HG02678 (cell line): Measurements from ENCODE around the gene PARN.
"Not testable (repeated sequence)": the region's sequence is repeated elsewhere in the genome, so short reads cannot be mapped to it uniquely, and the experiment has no call there.

ENCODE experiments used
- ATAC-seq: cut with Tn5 transposase; IDR thresholded peaks from one replicate; pipeline ENCODE4 v1.9.1; 2021; ENCODE audit warnings: mild to moderate bottlenecking, moderate library complexity; ENCODE audit not compliant: unreplicated experiment

Gene PARN

DNA sequence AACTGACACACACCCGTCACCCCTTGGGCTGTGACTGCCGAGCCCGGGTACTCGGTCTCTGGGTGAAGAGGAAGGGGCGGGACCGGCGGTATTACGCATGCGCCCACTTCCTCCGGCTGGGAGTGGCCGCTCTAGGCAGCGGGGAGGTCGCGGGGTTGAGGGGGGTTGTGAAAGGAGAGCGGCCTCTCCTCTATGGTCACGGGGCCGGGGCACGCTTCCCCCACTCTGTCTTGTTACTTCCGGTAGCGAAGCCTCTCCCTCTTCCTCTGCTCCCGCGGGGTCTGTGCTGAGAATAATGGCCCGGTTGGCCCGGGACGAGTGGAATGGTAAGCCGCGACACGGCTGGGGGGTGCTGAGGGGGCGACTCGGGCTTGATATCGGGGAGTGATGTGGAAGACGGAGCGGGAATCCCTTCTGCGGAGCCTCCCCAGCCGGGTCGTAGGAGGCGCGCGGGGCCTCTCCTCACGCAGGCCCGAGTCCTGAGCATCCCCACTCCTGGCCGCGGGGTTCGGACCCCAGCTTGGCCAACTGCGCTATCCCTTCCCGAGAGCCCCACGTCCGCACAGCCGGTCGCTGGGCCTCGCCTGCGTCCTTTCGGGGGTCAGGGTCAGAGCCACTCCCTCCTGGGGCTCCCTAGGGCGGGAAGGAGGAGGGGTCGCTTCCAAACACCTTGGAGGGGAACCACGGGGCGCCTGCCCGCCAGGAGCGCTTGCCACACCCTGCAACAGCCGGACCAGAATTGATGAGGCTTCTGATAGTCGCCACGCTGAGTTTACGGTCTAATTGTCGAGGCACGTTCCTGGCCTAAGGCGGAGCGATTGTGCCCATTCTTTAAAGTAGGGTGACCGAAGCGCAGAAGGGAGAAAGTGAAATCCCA lies 2.9 kb upstream of the PARN start, which contains the start of gene BFAR:
TSS of gene BFAR (plus strand) at position 259 of the 877 bp plus-strand sequence. CDS start 11,396 bp downstream, outside the sequence.
- ATAC-seq, result peak; percentile 83

DNA sequence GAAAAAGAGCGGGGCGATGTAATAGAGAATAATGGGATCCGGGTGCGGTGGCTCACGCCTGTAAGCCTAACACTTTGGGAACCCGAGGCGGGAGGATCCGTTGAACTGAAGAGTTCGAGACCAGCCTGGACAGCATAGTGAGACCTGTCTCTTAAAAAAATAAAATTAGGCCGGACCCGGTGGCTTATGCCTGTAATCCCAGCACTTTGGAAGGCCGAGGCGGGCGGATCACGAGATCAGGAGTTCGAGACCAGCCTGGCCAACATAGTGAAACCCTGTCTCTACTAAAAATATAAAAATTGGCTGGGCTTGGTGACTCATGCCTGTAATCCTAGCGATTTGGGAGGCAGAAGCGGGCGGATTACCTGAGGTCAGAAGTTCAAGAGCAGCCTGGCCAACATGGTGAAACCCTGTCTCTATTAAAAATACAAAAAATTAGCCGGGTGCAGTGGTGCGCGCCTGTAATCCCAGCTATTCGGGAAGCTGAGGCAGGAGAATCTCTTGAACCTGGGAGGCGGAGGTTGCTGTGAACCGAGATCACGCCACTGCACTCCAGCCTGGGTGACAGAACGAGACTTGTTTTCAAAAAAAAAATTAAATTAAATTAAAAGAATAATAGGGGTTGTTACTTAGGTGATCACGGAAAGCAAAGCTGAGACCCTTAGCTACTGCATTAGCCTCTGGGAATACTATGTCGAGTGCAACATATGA lies 715 bp upstream of the PARN start:
- ATAC-seq, result not testable (repeated sequence)

DNA sequence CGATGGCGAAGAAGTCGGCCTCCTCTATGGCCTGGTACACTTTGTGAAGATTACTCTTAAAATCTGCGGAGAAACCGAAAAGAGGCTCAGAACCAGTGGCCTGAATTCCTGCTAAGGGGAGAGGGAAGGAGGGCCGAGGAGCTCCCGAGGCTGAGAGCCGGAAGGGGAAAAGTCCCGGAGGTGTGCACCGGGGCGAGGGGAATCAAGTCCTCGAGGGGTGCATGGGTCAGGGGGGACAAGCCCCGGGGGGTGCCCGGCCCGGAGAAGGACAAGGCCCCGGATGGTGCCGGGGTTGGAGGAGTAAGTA lies 495 bp downstream of the PARN start:
- ATAC-seq, result no peak

DNA sequence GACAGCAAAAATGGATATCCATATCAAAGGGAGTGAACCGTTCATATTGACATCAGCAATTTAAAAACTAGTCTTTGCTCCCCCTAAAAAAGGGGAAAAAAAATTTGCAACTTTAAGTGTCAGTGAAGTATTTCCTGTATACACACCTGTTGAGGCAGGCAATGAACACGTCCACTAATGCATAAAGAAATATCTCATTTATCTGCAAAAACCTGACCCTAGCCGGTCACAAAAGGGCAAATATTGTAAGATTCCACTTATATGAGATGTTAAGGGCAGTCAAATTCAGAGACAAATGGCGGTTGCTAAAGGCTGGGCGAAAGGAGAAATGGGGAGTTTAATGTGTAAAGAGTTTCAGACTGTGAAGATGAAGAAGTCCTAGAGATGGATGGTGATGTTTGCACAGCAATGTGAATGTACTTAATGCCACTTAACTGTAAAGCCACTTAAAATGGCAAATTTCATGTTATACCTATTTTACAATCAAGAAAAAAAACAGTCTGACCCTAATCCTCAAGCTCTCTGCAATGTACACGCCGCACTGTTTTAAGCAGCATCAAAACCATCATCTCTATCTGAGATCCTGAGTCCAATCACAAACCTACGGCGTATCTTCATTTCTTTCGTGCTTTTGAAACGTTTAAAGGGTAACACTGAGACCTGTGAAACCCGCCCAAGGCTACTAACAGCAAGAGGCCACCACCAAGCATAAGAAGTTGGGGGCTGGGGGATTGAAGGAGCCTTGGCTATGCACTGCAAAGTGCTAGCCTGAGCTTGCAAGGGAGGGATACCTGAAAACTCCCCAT lies 1.1 kb downstream of the PARN start:
- ATAC-seq, result no peak

DNA sequence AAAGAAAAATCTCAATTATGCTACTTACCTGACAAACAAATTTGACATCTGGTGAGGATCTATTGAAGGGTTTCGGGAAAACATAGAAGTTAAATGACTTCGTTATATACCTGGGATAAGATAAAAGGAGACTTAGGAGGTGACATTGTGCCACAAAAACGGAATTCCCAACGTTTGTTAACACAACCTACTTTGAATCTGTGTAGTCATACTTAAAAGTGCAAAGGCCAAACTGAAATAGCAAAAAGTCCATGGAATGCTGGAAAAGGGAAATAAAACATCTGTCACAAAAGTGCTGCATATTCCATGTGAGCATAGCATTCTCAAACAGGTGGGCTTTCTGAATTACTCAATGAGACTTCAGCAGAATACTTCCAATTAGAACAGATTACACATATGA lies 3.0 kb downstream of the PARN start:
- no peak for ATAC-seq

DNA sequence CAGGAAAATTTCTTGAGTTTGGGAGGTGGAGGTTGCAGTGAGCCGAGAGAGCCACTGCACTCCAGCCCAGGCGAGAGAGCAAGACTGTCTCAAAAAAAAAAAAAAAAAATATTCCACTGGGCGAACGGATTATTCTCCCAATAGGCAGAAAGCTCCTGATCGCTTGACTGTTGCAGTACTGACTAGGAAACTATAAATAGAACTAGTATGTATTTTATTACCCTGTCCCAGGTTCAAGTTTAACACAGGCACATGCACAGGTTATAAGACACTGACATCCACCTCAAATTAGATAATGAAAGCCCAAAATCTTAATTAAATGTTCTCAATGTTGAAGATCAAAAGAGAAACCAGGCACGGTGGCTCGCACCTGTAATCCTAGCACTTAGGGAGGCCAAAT lies 11.5 kb downstream of the PARN start:
- ATAC-seq, result no peak

DNA sequence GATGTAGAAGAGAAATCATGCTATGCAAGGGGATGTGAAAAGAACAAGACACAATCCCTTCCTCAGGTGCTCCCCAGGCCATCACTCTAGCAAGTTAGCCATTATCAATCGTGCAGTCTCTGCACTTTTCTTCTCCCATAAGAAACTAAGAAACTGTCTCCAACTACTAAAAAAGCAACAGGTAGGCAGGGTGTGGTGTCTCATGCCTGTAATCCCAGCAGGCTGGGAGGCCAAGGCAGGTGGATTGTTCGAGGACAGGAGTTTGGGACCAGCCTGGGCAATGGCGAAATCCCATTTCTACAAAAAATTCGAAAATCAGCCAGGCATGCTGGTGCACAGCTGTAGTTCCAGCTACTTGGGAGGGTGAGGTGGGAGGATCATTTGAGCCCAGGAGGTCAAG lies 13.8 kb downstream of the PARN start:
- ATAC-seq, result no peak

DNA sequence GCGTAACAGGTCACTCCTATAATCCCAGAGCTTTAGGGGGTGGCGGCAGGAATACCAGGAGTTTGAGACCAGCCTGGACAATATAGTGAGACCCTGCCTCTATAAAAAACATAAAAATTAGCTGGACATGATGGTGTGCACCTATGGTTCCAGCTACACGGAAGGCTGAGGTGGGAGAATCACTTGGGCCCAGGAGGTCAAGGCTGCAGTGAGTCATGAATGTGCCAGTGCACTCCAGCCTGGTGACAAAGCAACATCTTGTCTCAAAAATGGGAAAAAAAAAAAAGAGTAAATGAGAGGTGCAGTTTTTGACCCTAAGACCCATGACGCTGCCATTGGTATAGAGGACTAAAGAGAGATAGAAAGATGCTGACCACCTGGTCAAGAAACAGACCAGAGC lies 16.1 kb downstream of the PARN start:
- no peak for ATAC-seq

DNA sequence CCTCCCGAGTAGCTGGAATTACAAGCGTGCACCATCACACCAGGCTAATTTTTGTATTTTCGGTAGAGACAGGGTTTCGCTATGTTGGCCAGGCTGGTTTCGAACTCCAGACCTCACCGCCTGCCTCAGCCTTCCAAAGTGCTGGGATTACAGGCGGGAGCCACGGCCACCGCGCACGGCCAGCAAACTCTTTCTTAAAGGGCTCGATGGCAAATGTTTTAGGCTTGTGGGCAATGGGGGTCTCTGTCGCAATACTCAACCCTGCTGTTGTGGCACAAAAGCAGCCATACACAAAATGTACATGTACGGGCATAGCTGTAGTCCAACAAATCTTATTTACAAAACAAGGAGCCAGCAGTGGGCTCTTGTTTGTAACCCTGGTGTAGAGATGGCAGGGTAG lies 18.4 kb downstream of the PARN start:
- ATAC-seq, result no peak

DNA sequence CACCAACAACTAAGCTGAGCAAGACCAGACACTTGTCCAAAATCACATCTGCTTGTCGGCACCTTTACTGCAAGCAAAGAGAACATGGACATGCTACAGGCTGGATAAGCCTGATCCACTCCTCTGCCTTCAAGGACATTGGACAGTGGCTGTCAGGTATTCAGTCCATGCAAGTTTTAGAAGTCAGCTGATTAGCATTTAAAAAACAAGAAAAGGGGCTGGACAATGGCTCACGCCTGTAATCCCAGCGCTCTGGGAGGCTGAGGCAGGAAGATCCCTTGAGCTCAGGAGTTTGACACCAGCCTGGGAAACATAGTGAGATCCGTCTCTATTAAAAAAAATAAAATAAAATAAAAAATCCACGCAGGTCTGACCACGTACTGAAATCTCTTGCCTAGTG lies 20.3 kb downstream of the PARN start:
- no peak for ATAC-seq

DNA sequence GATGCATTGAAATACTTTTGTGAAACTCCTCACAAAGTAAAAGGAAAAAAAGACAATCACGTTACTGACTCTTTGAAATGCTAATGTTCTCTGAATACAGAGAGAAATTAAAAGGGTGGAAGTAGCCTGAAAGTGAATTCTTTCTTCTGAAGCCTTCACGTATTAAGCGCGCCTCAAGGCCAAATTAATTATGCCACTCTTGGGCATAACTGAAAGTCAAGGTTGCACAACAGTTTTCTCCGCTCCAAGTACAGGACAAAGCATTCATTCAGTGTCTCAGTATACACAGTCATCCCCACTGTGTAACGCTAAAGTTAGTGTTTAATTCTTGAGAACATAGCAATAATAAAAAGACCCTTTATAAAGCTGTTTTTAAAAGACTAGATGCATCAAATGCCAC lies 21.5 kb downstream of the PARN start:
- no peak for ATAC-seq

DNA sequence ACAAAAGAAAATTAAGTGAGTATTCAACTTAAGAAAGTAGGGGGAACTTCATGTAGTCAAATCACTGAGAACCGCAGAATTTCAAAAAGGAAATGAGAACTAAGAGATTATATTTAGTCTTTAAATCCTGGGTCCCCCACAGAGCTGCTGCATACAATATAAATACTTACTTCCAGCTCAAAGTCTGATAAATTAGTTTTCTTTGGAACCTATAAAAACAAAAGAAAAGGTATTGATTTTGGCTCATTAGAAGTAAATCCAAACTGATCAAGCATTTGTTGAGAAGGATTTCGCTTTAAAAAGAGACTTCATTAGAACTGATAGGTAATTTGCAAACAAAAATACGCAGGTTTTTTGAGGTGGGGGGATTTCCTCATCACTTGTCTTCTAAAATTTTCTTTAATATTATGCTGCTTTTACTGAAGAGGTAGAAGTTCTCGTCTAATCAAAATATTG lies 21.9 kb downstream of the PARN start:
- ATAC-seq, result peak; percentile 62

DNA sequence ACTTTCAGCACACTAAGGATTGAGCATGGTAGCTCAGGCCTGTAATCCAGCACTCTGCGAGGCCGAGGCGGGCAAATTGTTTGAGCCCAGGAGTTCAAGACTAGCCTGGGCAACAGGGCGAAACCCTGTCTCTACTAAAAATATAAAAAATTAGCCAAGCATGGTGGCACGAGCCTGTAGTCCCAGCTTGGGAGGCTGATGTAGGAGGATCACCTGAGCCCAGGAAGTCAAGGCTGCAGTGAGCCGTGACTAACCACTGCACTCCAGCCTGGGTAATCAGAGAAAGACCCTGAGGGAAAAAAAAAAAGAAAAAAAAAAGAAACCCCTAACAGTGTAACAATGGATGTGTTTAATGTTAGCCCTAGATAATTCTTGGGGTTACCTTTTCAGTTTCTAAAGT lies 24.0 kb downstream of the PARN start:
- no peak for ATAC-seq

DNA sequence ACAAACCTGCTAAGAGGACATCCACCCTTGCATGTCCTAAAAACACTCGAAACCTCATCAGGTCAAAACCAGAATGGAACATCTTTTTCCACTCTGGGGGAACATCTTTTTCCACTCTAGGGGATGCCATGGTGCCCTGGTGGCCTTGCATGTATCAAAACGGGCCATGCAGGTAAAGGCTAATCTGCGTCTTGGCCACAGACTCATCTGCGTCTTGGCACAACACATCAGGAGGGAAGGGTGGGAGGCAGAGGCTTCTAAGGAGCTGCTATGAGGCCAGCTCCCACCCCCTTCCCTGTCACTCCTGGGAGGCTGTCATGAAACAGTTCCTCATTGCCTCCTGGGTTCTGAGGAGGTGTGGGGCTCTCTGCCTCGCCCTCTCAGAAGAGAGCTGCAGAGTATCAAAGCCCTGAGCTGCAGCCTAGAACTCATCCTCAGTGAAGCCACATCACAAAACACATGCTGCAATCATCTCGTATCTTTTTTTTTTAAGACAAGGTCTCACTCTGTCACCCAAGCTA lies 27.6 kb downstream of the PARN start:
- ATAC-seq, result no peak

DNA sequence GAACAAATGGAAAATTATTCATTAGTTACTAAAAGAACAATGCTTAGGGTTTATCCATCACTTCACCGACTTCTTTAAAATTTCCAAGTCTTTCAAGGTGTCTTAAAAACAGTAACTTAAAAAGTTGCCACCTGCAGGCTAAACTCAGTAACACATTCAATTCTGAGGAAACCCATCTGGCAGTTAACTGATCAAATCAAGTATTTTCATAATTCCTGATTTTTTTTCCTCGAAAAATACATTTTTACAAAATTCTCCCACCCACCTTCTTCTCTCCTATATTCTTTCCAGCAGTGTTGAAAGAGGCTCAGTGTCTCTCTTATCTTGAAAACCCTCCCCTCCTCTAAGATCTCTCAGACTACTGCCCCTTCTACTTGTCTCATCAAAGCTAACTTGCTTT lies 29.9 kb downstream of the PARN start:
- ATAC-seq, result no peak

DNA sequence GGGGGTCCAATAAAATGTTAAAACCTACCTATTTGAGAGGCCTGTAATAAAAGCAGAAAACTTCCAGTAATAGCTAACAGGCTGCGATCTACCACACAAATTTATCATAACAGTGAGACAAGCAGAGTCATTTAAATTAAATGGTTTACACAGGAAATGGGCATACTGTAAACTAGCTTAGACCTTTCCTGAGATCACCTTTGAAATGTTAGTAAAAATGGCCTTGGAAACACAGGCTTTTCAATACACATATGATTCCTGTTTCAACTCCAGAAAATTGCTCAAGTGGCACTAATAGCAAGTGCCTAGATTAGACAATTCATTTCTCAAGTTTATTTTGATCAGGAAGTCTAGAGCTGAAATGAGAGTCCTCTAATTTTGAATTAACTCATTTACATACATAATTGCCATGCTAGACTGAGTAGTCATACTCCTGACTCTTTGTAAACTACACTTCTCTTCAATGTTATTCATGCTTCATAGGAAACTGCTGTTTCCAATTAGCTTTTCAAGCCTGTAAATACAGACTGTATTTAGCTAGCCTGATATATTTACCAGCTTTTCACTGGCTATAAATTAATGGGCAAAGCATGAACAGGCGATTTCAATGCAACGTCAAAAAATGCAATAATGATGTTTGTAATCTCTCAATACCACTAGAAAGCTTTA lies 43.3 kb downstream of the PARN start:
- ATAC-seq, result no peak

DNA sequence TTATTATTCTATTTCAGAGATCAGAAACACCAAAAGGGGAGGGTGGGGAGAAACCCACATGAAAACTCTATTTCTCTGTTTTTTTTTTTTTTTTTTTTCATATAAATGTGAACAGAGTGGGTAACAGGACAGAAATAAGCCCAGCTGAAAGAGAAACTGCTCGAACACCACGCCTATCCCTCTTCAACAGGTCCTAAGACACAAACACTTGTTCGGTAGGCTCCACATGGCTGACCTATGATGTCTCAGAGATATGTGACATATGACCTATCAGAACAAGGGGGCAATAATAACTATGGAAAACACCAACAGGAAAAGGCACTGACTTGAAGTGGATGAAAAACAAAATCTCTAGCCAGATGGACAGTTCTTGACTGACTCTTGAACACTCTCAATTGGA lies 44.8 kb downstream of the PARN start:
- no peak for ATAC-seq

DNA sequence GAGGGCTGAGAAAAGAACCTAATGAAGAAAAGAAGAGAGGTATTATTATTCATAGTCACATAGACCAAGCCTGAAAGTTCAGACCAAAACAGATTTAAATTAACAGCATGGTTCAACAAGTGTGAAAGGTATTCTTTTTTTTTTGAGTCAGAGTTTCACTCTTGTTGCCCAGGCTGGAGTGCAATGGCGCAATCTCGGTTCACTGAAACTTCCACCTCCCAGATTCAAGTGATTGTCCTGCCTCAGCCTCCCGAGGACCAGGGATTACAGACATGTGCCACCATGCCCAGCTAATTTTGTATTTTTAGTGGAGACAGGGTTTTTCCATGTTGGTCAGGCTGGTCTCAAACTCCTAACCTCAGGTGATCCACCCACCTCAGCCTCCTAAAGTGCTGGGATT lies 49.1 kb downstream of the PARN start:
- ATAC-seq, result not testable (repeated sequence)

DNA sequence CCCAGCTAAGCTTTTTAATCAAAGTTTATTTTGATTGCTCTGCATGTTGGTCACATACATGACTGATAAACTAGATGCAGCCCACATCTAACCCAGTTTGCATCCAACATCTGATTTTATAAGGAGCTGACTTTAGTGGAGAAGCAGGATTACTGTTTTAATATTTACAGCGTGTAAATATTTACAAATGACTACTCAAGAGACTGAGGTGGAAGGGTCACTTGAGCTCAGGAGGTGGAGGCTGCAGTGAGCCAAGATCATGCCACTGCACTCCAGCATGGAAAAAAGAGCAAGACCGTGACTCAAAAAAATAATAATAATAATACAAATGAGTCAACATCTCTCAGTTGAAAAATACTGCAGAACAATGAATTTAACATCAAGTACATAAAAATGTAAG lies 50.8 kb downstream of the PARN start:
- no peak for ATAC-seq

DNA sequence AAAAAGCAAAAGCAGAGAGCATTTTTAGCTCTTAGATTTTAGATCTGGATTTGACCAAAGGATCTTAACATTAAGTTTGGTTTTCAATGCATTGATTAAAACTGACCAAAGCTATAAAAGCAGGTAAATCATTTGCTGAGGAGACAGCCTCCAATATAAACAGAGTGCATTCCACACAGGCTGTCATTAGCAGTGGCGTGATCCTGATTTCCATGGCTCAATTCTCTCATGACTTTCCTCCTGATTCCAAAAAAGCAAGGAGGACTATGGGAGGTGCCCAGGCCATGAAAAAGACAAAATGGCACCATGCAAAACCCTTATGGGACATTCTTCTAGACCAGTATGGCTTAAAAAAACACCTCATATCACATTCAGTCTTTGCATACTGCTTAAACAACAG lies 53.5 kb downstream of the PARN start:
- ATAC-seq, result no peak

DNA sequence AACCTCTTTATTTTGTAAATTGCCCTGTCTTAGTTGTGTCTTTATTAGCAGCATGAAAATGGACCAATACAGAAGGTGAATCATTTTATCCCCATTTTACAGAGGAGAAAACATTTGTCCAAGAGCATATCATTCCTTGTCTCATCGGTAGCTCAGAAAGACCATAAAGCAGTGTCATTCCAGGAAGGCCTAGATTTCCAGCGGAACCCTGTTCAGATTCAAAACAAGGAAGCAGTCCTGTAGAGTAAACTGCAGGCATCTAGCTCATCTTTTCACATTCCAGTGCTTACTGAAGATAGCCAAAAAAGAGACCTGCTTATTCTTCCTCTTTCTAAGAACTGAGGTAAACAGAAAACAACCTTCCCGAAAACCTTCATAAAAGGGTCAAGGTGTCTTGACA lies 54.0 kb downstream of the PARN start:
- ATAC-seq, result no peak
